CD4-positive, alpha-beta memory T cell (primary cell): ENCODE measurements around the gene CD276. TPM values are rescaled to one million over a fixed set of nuclear protein-coding genes. Genes with fewer than 3 reads are reported as not detected.

Source experiments
- CTCF ChIA-PET: fragments of 350-600 bp; sonication (Branson Sonifier 250); formaldehyde crosslinking; loops from one replicate; lab custom pipeline; 2021; ENCODE audit warnings: inconsistent platforms; ENCODE audit not compliant: partially characterized antibody; lab: Charles Lee
- POLR2A ChIA-PET: fragments of 350-600 bp; sonication (Branson Sonifier 250); formaldehyde crosslinking; loops from one replicate; lab custom pipeline; 2021; ENCODE audit not compliant: partially characterized antibody; lab: Charles Lee
- DNase-seq, 5 donors: peaks; one replicate each; pipeline versions ENCODE4 v3.0.0 to v3.0.0-alpha.2; 2020 to 2022; ENCODE audit warnings: mixed read lengths in 1 of 5
- H3K27ac ChIP-seq: one replicate; pipeline ENCODE4 v1.7.0; 2013; ENCODE audit warnings: low read depth, low read length
- H3K27me3 ChIP-seq: 2 replicates; pipeline ENCODE4 v1.7.0; 2013; ENCODE audit warnings: mild to moderate bottlenecking, low read length, moderate library complexity; ENCODE audit not compliant: insufficient read depth
- H3K36me3 ChIP-seq: 2 replicates; pipeline ENCODE4 v1.7.0; 2013; ENCODE audit warnings: mild to moderate bottlenecking, low read length, moderate library complexity; ENCODE audit not compliant: insufficient read depth
- H3K4me1 ChIP-seq: 2 replicates; pipeline ENCODE4 v1.7.0; 2013; ENCODE audit warnings: mild to moderate bottlenecking, low read length, moderate library complexity; ENCODE audit not compliant: insufficient read depth
- H3K4me3 ChIP-seq, 2 donors: one replicate each; pipeline ENCODE4 v1.7.0; 2013; ENCODE audit warnings: low read length in 2 of 2, mild to moderate bottlenecking in 1 of 2
- H3K9me3 ChIP-seq, 2 donors: one replicate each; pipeline ENCODE4 v1.7.0; 2013; ENCODE audit warnings: low read length in 2 of 2, control low read depth in 1 of 2; ENCODE audit not compliant: control insufficient read depth in 1 of 2
- H3K27ac Mint-ChIP-seq, 7 donors: one replicate each; pipeline ENCODE4 v1.8.0; 2020 to 2021; ENCODE audit warnings: mixed read lengths in 7 of 7, mild to moderate bottlenecking in 6 of 7, inconsistent platforms in 3 of 7, moderate library complexity in 3 of 7
- H3K27me3 Mint-ChIP-seq, 2 donors: one replicate each; pipeline ENCODE4 v1.8.0; 2020 to 2021; ENCODE audit warnings: mixed read lengths in 2 of 2
- H3K36me3 Mint-ChIP-seq, 2 donors: one replicate each; pipeline ENCODE4 v1.8.0; 2020 to 2021; ENCODE audit warnings: mixed read lengths in 2 of 2, inconsistent platforms in 1 of 2, mild to moderate bottlenecking in 1 of 2
- H3K4me1 Mint-ChIP-seq, 4 donors: one replicate each; pipeline ENCODE4 v1.8.0; 2020 to 2021; ENCODE audit warnings: mixed read lengths in 4 of 4, mild to moderate bottlenecking in 1 of 4
- H3K4me3 Mint-ChIP-seq, 8 donors: one replicate each; pipeline ENCODE4 v1.8.0; 2020 to 2021; ENCODE audit warnings: mixed read lengths in 8 of 8, mild to moderate bottlenecking in 7 of 8, moderate library complexity in 6 of 8, inconsistent platforms in 3 of 8
- H3K9me3 Mint-ChIP-seq, 8 donors: one replicate each; pipeline ENCODE4 v1.8.0; 2020 to 2021; ENCODE audit warnings: mixed read lengths in 8 of 8, mild to moderate bottlenecking in 5 of 8, inconsistent platforms in 3 of 8, moderate library complexity in 1 of 8
- intact Hi-C: fragments of 100-400 bp; cut with micrococcal nuclease; formaldehyde crosslinking; loops from one replicate; pipeline ENCODE4 v1.15.1; 2023
- polyA plus RNA-seq, 2 donors: library from polyadenylated mRNA; unstranded; fragments of 300-500 nt; fragmentation: Illumina TruSeq; gene quantifications; one replicate each; pipeline ENCODE4 v1.2.3, GENCODE V29; 2021
- total RNA-seq, 2 experiments: library from RNA; stranded (reverse); gene quantifications; one replicate each; pipeline ENCODE4 v1.2.3, GENCODE V29; 2021

The CD276 gene
- total and polyA plus RNA-seq, 4 experiments from 2014 or later, result 2.6 to 2.9 TPM; not detected in 2

GRCh38 chr15:73709241-73709640, 25.1 kb downstream of the CD276 start:
- peaks cover 0 to 2% (median under 1%) of the 10 kb centered on the region in 4 donors for H3K4me1 Mint-ChIP-seq
- no peak overlapping the region for H3K27ac Mint-ChIP-seq
- DNase-seq, result no peak
- no peak overlapping the region for H3K4me3 ChIP-seq
- no peaks in the 10 kb centered on the region for H3K9me3 ChIP-seq
- no peaks in the 10 kb centered on the region for H3K27me3 ChIP-seq
- ChIA-PET CTCF (interaction anchor here (1.0 to 1.1 kb wide), 2 partner anchors 9 to 32 kb away, joined by 3 to 4 read pairs; no protein-coding TSS in a partner anchor), POLR2A (no interaction called here)
- no peaks in the 10 kb centered on the region for H3K36me3 Mint-ChIP-seq
- H3K4me1 ChIP-seq, result no peaks in the 10 kb centered on the region
- intact Hi-C loops, result loop anchor here (10.0 kb wide), 1 partner anchor 404 kb away; no protein-coding TSS in a partner anchor
- no peak overlapping the region for H3K27ac ChIP-seq
- no peaks in the 10 kb centered on the region for H3K36me3 ChIP-seq
- H3K9me3 Mint-ChIP-seq, result no peaks in the 10 kb centered on the region
- no peak overlapping the region for H3K4me3 Mint-ChIP-seq
- H3K27me3 Mint-ChIP-seq, result peaks cover 3 to 13% of the 10 kb centered on the region in 2 donors

GRCh38 chr15:73709686-73710085, 25.5 kb downstream of the CD276 start:
- Histone ChIP-seq H3K36me3 (no peaks in the 10 kb centered on the region), H3K4me1 (no peaks in the 10 kb centered on the region), H3K9me3 (no peaks in the 10 kb centered on the region), H3K27ac (no peak overlapping the region), H3K4me3 (no peak overlapping the region), H3K27me3 (no peaks in the 10 kb centered on the region)
- Mint-ChIP-seq H3K4me3 (no peak overlapping the region), H3K36me3 (no peaks in the 10 kb centered on the region), H3K27me3 (peaks cover 3 to 13% of the 10 kb centered on the region in 2 donors), H3K9me3 (no peaks in the 10 kb centered on the region), H3K4me1 (peaks cover 0 to 2% (median under 1%) of the 10 kb centered on the region in 4 donors), H3K27ac (no peak overlapping the region)
- no peak for DNase-seq
- ChIA-PET POLR2A (no interaction called here), CTCF (interaction anchor here (1.0 to 1.1 kb wide), 2 partner anchors 10 to 32 kb away, joined by 3 to 4 read pairs; no protein-coding TSS in a partner anchor)
- intact Hi-C loops, result loop anchor here (10.0 kb wide), 1 partner anchor 405 kb away; no protein-coding TSS in a partner anchor

GRCh38 chr15:73710321-73710720, 26.1 kb downstream of the CD276 start:
- Histone ChIP-seq H3K27me3 (no peaks in the 10 kb centered on the region), H3K4me3 (no peak overlapping the region), H3K4me1 (no peaks in the 10 kb centered on the region), H3K36me3 (no peaks in the 10 kb centered on the region), H3K27ac (no peak overlapping the region), H3K9me3 (no peaks in the 10 kb centered on the region)
- DNase-seq, result no peak
- Mint-ChIP-seq H3K9me3 (no peaks in the 10 kb centered on the region), H3K36me3 (no peaks in the 10 kb centered on the region), H3K27me3 (peaks cover 2 to 11% of the 10 kb centered on the region in 2 donors), H3K27ac (no peak overlapping the region), H3K4me1 (peaks cover 0 to 2% (median 0%) of the 10 kb centered on the region in 4 donors), H3K4me3 (no peak overlapping the region)
- intact Hi-C loops, result no loop called here
- CTCF ChIA-PET, result interaction anchor here (1.9 kb wide), 1 partner anchor 10 kb away, joined by 6 read pairs; no protein-coding TSS in a partner anchor
- POLR2A ChIA-PET, result no interaction called here

GRCh38 chr15:73711526-73711925, 27.3 kb downstream of the CD276 start:
- DNase-seq, result no peak

GRCh38 chr15:73712107-73712506, 27.9 kb downstream of the CD276 start:
- no peak for DNase-seq
- no peaks in the 10 kb centered on the region for H3K9me3 Mint-ChIP-seq
- ChIA-PET CTCF (interaction anchor here (1.9 kb wide), 1 partner anchor 12 kb away, joined by 6 read pairs; no protein-coding TSS in a partner anchor), POLR2A (no interaction called here)
- no peaks in the 10 kb centered on the region for H3K27me3 ChIP-seq
- no peaks in the 10 kb centered on the region for H3K36me3 ChIP-seq
- no peaks in the 10 kb centered on the region for H3K36me3 Mint-ChIP-seq
- H3K4me1 Mint-ChIP-seq, result peaks cover 0 to 2% (median 0%) of the 10 kb centered on the region in 4 donors
- H3K27me3 Mint-ChIP-seq, result peaks cover 2 to 9% of the 10 kb centered on the region in 2 donors
- no peaks in the 10 kb centered on the region for H3K9me3 ChIP-seq
- H3K4me3 ChIP-seq, result no peak overlapping the region
- intact Hi-C loops, result no loop called here
- no peak overlapping the region for H3K27ac Mint-ChIP-seq
- no peak overlapping the region for H3K27ac ChIP-seq
- no peak overlapping the region for H3K4me3 Mint-ChIP-seq
- H3K4me1 ChIP-seq, result no peaks in the 10 kb centered on the region

More at GRCh38 chr15:73711526-73711925, 27.3 kb downstream of the CD276 start:
- Mint-ChIP-seq H3K27ac (no peak overlapping the region), H3K4me3 (no peak overlapping the region), H3K36me3 (no peaks in the 10 kb centered on the region), H3K4me1 (peaks cover 0 to 2% (median 0%) of the 10 kb centered on the region in 4 donors), H3K27me3 (peaks cover 2 to 11% of the 10 kb centered on the region in 2 donors), H3K9me3 (no peaks in the 10 kb centered on the region)
- intact Hi-C loops, result no loop called here
- Histone ChIP-seq H3K9me3 (no peaks in the 10 kb centered on the region), H3K4me1 (no peaks in the 10 kb centered on the region), H3K36me3 (no peaks in the 10 kb centered on the region), H3K27me3 (no peaks in the 10 kb centered on the region), H3K4me3 (no peak overlapping the region), H3K27ac (no peak overlapping the region)
- CTCF ChIA-PET, result interaction anchor here (1.9 kb wide), 1 partner anchor 12 kb away, joined by 6 read pairs; no protein-coding TSS in a partner anchor
- POLR2A ChIA-PET, result no interaction called here

- Mint-ChIP-seq H3K4me3 (no peak overlapping the region), H3K36me3 (no peaks in the 10 kb centered on the region), H3K9me3 (no peaks in the 10 kb centered on the region), H3K27ac (no peak overlapping the region), H3K27me3 (peaks cover 2 to 8% of the 10 kb centered on the region in 2 donors), H3K4me1 (no peaks in the 10 kb centered on the region)
- ChIA-PET CTCF (interaction anchor here (1.5 kb wide), 1 partner anchor 10 kb away, joined by 5 read pairs; no protein-coding TSS in a partner anchor), POLR2A (no interaction called here)
- no peaks in the 10 kb centered on the region for H3K36me3 ChIP-seq
- intact Hi-C loops, result no loop called here
- no peaks in the 10 kb centered on the region for H3K4me1 ChIP-seq
- H3K27me3 ChIP-seq, result no peaks in the 10 kb centered on the region
- no peaks in the 10 kb centered on the region for H3K9me3 ChIP-seq
- H3K4me3 ChIP-seq, result no peak overlapping the region
- H3K27ac ChIP-seq, result no peak overlapping the region
- DNase-seq, result no peak
Measured at GRCh38 chr15:73714695-73715301, 30.6 kb downstream of the CD276 start.

- H3K27ac Mint-ChIP-seq, result no peak overlapping the region
- Histone ChIP-seq H3K27me3 (no peaks in the 10 kb centered on the region), H3K27ac (no peak overlapping the region), H3K4me3 (no peak overlapping the region), H3K4me1 (no peaks in the 10 kb centered on the region), H3K9me3 (no peaks in the 10 kb centered on the region), H3K36me3 (no peaks in the 10 kb centered on the region)
- CTCF ChIA-PET, result no interaction called here
- H3K36me3 Mint-ChIP-seq, result no peaks in the 10 kb centered on the region
- peaks cover 4 to 12% of the 10 kb centered on the region in 2 donors for H3K27me3 Mint-ChIP-seq
- H3K9me3 Mint-ChIP-seq, result no peaks in the 10 kb centered on the region
- intact Hi-C loops, result no loop called here
- no peak overlapping the region for H3K4me3 Mint-ChIP-seq
- POLR2A ChIA-PET, result no interaction called here
- DNase-seq, result no peak
- H3K4me1 Mint-ChIP-seq, result no peaks in the 10 kb centered on the region
Measured at GRCh38 chr15:73715417-73715816, 31.2 kb downstream of the CD276 start.
